NCI-H1092 treated with DMSO at 0.1 percent for 48 hours (cell line): ENCODE data around the gene PTRH2.
"Not testable (repeated sequence)": the region's sequence is repeated elsewhere in the genome, so short reads cannot be mapped to it uniquely, and the experiment has no call there.

Experiments
- DNase-seq: peaks from one replicate; lab custom pipeline; 2025; lab: John Stamatoyannopoulos, UW

PTRH2 gene

DNA sequence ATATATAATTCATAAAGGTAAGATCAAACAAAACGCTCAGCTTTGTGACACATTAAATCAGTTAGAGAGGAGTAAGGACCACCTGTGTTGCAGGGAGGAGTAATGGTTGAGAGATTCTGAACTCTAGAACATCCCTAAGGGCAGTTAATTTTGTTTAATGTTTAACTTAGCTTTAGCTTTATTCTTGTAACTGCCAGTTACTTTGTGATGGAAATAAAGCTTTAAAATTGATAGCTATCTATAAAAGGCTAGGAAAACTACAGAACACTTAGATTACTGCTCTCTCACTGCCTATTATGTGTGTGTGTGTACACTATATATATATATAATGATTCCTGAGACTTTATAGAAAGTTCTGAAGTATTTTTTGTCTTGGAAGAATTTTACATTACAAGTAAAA is 37.8 kb downstream of the PTRH2 start:
- DNase-seq = no peak

- no peak for DNase-seq
Measured at GRCh38 chr17:59668816-59669215, 38.4 kb downstream of the PTRH2 start.

DNA sequence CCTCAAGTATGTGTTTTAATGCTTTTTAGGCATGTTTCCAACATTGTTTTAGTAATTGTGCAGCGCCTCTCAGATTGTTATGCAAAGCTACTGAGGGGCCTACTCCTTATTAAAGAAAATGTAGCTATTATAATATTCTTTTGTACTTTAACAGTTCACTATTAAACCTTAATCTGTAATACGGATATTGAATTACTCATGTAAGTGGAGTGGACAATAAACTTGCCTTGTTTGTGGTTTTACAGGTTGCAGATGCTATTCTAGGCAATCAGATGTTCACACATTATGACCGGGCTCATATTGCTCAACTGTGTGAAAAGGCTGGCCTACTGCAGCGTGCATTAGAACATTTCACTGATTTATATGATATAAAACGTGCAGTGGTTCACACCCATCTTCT is 41.0 kb downstream of the PTRH2 start:
- DNase-seq = no peak

DNA sequence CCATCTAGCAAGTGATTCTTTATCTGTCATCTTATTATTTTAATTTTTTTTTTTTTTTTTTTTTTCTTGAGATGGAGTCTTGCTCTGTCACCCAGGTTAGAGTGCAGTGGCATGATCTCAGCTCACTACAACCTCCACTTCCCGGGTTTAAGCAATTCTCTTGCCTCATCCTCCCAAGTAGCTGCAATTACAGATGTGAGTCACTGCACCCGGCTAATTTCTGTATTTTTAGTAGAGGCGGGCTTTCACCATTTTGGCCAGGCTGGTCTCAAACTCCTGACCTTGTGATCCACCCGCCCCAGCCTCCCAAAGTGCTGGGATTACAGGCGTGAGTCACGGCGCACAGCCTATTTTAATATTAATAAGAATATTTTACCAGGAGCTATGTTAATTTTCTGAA is 50.6 kb downstream of the PTRH2 start:
- DNase-seq = not testable (repeated sequence)

GRCh38 chr17:59652119-59652518 is 55.1 kb downstream of the PTRH2 start:
- no peak for DNase-seq

GRCh38 chr17:59651346-59651745 is 55.9 kb downstream of the PTRH2 start:
- DNase-seq = no peak

DNA sequence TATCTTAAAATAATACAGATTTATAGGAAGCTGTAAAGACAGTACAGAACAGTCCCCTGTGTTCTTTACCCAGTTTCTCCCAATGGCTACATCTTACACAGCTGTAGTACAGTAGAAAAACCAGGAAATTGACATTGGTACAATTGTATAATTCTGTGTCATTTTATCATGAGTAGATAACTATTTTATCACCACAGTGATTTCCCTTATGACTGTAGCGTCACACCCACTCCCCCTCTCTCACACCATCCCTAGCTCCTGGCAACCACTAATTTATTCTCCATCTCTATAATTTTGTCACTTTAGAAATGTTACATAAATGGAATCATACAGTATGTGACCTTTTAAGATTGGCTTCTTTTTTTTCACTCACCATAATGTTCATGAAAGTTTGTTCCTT is 56.6 kb downstream of the PTRH2 start:
- DNase-seq = no peak

DNA sequence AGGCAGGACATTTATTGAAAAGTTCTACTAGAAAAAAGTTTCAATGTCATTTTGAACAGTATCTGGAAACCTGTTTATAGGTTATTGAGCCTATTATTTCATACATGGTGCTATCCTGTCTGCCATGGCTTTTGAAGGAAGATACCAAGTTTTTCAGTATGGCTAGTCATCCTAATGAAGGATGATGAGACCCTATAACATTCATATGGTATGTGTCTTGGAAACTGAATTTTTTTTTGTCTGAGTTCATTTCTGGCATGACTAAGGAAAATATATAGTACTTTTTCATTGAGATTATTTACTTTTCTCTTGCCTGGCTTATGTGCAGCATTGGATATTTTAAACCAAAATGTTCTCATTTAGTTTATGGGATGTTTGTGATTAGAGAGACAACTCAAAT is 57.3 kb downstream of the PTRH2 start:
- no peak for DNase-seq
